ENCODE data around the gene BCKDK.
"Not testable (repeated sequence)": the region's sequence is repeated elsewhere in the genome, so short reads cannot be mapped to it uniquely, and the experiment has no call there.

Gene BCKDK

GRCh38 chr16:31144418-31144817 is 36.2 kb downstream of the BCKDK start:
- not testable (repeated sequence) for DNase-seq

GRCh38 chr16:31145398-31145990 is 37.3 kb downstream of the BCKDK start:
- no peak for DNase-seq

DNA sequence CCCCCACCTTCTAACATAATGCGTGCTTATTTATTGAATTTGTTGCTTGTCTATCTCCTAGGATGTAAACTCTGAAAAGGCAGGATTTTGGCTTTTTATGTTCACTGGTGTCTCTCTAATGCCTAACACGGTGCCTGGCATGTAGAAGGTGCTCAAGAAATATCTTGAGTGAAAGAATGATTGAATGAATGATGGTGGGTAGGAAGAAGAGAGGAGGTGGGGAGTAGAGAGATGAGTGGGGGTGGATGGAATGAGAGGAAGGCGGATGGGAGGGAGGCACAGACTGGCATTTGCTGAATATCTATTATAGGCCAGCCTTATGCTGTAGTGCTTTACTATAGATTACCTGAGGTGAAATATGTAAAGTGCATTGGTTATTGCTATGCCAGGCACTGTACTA is 39.4 kb downstream of the BCKDK start:
- no peak for DNase-seq

GRCh38 chr16:31148281-31148728 is 40.1 kb downstream of the BCKDK start:
- DNase-seq = no peak

GRCh38 chr16:31148896-31149295 is 40.7 kb downstream of the BCKDK start:
- DNase-seq = no peak

DNA sequence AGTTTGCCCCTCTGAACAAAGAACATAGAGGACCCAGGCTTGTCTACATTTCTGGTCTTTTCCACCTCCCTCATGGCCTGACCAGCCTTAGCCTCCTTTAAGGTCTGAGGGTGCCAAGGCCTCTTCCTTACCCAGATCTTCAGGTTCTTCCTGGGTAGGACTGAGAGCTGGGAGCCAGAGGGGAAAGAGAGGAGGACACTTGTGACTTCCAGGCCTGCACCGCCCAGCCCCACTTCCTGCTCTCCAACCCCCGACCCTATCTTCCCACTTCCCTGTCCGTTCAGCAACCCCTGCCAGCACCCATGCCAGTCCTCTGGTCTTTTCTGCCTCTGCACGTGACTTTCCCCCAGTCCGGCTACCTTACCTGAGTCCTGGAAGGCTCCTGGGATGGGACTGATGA is 41.1 kb downstream of the BCKDK start:
- no peak for DNase-seq

GRCh38 chr16:31149894-31150890 is 42.0 kb downstream of the BCKDK start, which contains the start of gene PRSS36:
PRSS36 (minus strand) TSS chr16:31150066; CDS start chr16:31150035, 31 bp downstream.
- no peak for DNase-seq

DNA sequence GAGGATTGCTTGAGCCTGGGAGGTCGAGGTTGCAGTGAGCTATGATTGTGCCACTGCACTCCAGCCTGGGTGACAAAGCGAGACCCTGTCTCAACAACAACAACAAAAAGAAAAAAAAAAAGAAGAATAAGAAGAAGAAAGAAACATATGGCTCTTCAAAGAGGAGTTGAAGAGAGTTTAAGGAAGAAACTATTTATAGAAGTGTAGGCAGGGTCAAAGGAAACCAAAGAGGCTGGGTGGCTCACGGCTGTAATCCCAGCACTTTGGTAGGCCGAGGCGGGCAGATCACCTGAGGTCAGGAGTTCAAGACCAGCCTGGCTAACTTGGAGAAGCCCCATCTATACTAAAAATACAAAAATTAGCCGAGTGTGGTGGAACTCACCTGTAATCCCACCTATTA is 42.8 kb downstream of the BCKDK start:
- not testable (repeated sequence) for DNase-seq

GRCh38 chr16:31157136-31157535 is 49.0 kb downstream of the BCKDK start:
- DNase-seq = no peak

All from NCI-H446 treated with DMSO at 0.1 percent for 48 hours (cell line).